ENCODE results near the gene COP1. TPM values are rescaled to one million over a fixed set of nuclear protein-coding genes. Genes with fewer than 3 reads are reported as not detected.

Gene COP1
- total and polyA plus RNA-seq, 2 of the 13 experiments (the other 11 are each of a cell fraction or from before 2014, with no cell fraction given), result 20.5 to 51.3 TPM

DNA sequence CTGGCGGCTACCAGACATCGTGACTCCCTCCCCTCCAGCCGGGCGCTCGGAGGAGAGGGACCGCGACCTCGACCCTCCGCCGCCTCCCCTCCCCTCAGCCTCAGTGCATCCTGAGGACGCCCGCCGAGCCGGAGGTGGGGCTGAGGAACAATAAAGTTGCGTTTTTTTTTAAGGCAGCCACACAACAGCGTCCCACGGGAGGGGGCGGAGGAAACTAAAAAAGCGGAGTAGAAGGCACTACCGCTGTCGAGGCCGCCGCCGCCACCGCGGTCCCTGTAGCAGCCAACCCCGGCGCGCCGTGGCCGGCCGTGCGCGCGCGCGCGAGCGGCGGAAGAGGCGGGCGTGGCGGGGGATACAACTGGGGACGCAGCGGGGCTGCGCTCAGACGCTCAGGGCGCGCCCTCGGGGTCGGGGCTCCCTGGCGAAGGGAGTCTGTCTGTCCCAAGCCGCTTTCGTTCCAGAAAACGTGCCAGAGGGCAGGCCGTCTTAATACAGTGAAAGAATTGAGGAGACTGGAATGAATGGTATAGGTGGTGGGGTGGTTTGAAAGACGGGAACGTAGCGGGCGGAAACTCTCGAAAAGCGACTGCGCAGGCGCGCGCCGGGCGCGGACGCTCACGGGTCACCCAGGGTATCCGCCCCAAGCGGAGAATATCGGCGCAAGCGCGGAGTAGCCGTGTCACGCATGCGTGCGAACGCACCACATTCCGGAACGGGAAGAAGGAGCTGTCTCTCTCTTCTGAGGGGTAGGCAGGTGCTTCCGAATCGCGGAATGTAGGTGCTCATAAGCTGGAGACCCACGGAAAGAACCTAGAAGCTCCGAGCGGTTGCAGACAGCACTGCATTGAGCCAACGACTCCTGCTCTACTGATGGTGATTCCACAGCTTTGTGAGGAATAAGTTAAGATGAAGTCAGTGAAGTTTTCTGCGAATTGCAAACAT, at the start of gene COP1 (continued):
- no peak for TF ChIP-seq NONO (IDR thresholded peaks at IDR 0.05)
- TF ChIP-seq NONO (CRISPR knock-in tag; conservative IDR thresholded peaks at IDR 0.05), result 0 out of 2 replicates have a peak, but pooled peaks have one; percentile 28
- TF ChIP-seq TBX2 (CRISPR knock-in tag; IDR thresholded peaks at IDR 0.05; ENCODE audit: borderline replicate concordance), result peak; percentile 47
- TF ChIP-seq ZNF136 (CRISPR knock-in tag; IDR thresholded peaks at IDR 0.05; ENCODE audit: low read depth), result no peak
- peak; percentile 25; the same call in 1 of the 2 replicates for TF ChIP-seq ZNF619 (CRISPR knock-in tag; IDR thresholded peaks at IDR 0.05)
- TF ChIP-seq MBD4 (IDR thresholded peaks at IDR 0.05; ENCODE audit: borderline replicate concordance, low read length), result no peak
- TF ChIP-seq AHR (CRISPR knock-in tag; IDR thresholded peaks at IDR 0.05), result no peak
- TF ChIP-seq FOXP1 (IDR thresholded peaks at IDR 0.05), result no peak
- TF ChIP-seq FOXP1 (CRISPR knock-in tag; IDR thresholded peaks at IDR 0.05), result no peak
- peak; percentile 79; the same call in 1 of the 2 replicates for TF ChIP-seq HOXA9 (CRISPR knock-in tag; IDR thresholded peaks at IDR 0.05; ENCODE audit: borderline replicate concordance)
- TF ChIP-seq IRF2 (CRISPR knock-in tag; IDR thresholded peaks at IDR 0.05), result no peak
- TF ChIP-seq, protein P1, sequence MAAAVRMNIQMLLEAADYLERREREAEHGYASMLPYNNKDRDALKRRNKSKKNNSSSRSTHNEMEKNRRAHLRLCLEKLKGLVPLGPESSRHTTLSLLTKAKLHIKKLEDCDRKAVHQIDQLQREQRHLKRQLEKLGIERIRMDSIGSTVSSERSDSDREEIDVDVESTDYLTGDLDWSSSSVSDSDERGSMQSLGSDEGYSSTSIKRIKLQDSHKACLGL (CRISPR knock-in tag; IDR thresholded peaks at IDR 0.05), result no peak; the same call in 1 of the 2 replicates
- TF ChIP-seq, protein P2, sequence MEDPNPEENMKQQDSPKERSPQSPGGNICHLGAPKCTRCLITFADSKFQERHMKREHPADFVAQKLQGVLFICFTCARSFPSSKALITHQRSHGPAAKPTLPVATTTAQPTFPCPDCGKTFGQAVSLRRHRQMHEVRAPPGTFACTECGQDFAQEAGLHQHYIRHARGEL (CRISPR knock-in tag; IDR thresholded peaks at IDR 0.05), result no peak
- TF ChIP-seq ISL2 (CRISPR knock-in tag; IDR thresholded peaks at IDR 0.05), result 0 out of 2 replicates have a peak, but pooled peaks have one; percentile 38
- TF ChIP-seq PHF5A (CRISPR knock-in tag; IDR thresholded peaks at IDR 0.05; ENCODE audit: low read depth, unreplicated experiment), result no peak
- TF ChIP-seq ZSCAN22 (CRISPR knock-in tag; IDR thresholded peaks at IDR 0.05), result no peak; the same call in 1 of the 2 replicates
- TF ChIP-seq ZNF772 (CRISPR knock-in tag; IDR thresholded peaks at IDR 0.05), result peak; percentile 32; the same call in 1 of the 2 replicates
- TF ChIP-seq, protein P3, sequence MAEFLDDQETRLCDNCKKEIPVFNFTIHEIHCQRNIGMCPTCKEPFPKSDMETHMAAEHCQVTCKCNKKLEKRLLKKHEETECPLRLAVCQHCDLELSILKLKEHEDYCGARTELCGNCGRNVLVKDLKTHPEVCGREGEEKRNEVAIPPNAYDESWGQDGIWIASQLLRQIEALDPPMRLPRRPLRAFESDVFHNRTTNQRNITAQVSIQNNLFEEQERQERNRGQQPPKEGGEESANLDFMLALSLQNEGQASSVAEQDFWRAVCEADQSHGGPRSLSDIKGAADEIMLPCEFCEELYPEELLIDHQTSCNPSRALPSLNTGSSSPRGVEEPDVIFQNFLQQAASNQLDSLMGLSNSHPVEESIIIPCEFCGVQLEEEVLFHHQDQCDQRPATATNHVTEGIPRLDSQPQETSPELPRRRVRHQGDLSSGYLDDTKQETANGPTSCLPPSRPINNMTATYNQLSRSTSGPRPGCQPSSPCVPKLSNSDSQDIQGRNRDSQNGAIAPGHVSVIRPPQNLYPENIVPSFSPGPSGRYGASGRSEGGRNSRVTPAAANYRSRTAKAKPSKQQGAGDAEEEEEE (CRISPR knock-in tag; IDR thresholded peaks at IDR 0.05; ENCODE audit: borderline replicate concordance), result no peak
- TF ChIP-seq, protein P4, sequence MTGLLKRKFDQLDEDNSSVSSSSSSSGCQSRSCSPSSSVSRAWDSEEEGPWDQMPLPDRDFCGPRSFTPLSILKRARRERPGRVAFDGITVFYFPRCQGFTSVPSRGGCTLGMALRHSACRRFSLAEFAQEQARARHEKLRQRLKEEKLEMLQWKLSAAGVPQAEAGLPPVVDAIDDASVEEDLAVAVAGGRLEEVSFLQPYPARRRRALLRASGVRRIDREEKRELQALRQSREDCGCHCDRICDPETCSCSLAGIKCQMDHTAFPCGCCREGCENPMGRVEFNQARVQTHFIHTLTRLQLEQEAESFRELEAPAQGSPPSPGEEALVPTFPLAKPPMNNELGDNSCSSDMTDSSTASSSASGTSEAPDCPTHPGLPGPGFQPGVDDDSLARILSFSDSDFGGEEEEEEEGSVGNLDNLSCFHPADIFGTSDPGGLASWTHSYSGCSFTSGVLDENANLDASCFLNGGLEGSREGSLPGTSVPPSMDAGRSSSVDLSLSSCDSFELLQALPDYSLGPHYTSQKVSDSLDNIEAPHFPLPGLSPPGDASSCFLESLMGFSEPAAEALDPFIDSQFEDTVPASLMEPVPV (CRISPR knock-in tag; IDR thresholded peaks at IDR 0.05), result peak; percentile 46; the same call in 1 of the 2 replicates
- TF ChIP-seq WIZ (CRISPR knock-in tag; IDR thresholded peaks at IDR 0.05), result no peak
- TF ChIP-seq ZNF326 (CRISPR knock-in tag; IDR thresholded peaks at IDR 0.05; ENCODE audit: borderline replicate concordance), result no peak

All from HepG2 (cell line).